GM19463 (cell line): Measurements from ENCODE around the gene SRCIN1.
"Not testable (repeated sequence)": the region's sequence is repeated elsewhere in the genome, so short reads cannot be mapped to it uniquely, and the experiment has no call there.

ENCODE experiments used
- ATAC-seq: cut with Tn5 transposase; IDR thresholded peaks from one replicate; pipeline ENCODE4 v1.9.1; 2021; ENCODE audit warnings: mild to moderate bottlenecking, moderate library complexity; ENCODE audit not compliant: unreplicated experiment

SRCIN1 gene

GRCh38 chr17:38546396-38546795 lies 59.4 kb downstream of the SRCIN1 start:
- ATAC-seq, result no peak

GRCh38 chr17:38545531-38546225 lies 60.1 kb downstream of the SRCIN1 start:
- no peak for ATAC-seq

- ATAC-seq, result no peak
These were observed 60.9 kb downstream of the SRCIN1 start for GRCh38 chr17:38544839-38545209.

- no peak for ATAC-seq
These were observed 61.4 kb downstream of the SRCIN1 start for GRCh38 chr17:38544175-38544838.

- no peak for ATAC-seq
These were observed 62.2 kb downstream of the SRCIN1 start for GRCh38 chr17:38543403-38544174.

- ATAC-seq, result no peak
These were observed 63.5 kb downstream of the SRCIN1 start for GRCh38 chr17:38542286-38542685.

GRCh38 chr17:38541281-38541680 lies 64.5 kb downstream of the SRCIN1 start:
- no peak for ATAC-seq

- no peak for ATAC-seq
These were observed 65.2 kb downstream of the SRCIN1 start for GRCh38 chr17:38540514-38541045.

GRCh38 chr17:38539386-38539785 lies 66.4 kb downstream of the SRCIN1 start:
- no peak for ATAC-seq

- ATAC-seq, result no peak
These were observed 66.8 kb downstream of the SRCIN1 start for GRCh38 chr17:38538906-38539305.

GRCh38 chr17:38536661-38537060 lies 69.1 kb downstream of the SRCIN1 start:
- no peak for ATAC-seq

GRCh38 chr17:38535886-38536285 lies 69.9 kb downstream of the SRCIN1 start:
- ATAC-seq, result no peak

GRCh38 chr17:38534498-38534885 lies 71.3 kb downstream of the SRCIN1 start:
- ATAC-seq, result no peak

- no peak for ATAC-seq
These were observed 71.8 kb downstream of the SRCIN1 start for GRCh38 chr17:38533866-38534497.

- ATAC-seq, result no peak
These were observed 72.5 kb downstream of the SRCIN1 start for GRCh38 chr17:38533241-38533640.

- ATAC-seq, result no peak
These were observed 73.3 kb downstream of the SRCIN1 start for GRCh38 chr17:38532451-38532850.

- ATAC-seq, result not testable (repeated sequence)
These were observed 74.0 kb downstream of the SRCIN1 start for GRCh38 chr17:38531761-38532160.

GRCh38 chr17:38530856-38531255 lies 74.9 kb downstream of the SRCIN1 start:
- not testable (repeated sequence) for ATAC-seq

- not testable (repeated sequence) for ATAC-seq
These were observed 77.6 kb downstream of the SRCIN1 start for GRCh38 chr17:38528141-38528540.

GRCh38 chr17:38526526-38526925 lies 79.2 kb downstream of the SRCIN1 start:
- ATAC-seq, result not testable (repeated sequence)

- ATAC-seq, result no peak
These were observed 93.2 kb downstream of the SRCIN1 start for GRCh38 chr17:38512473-38513058.
